H9 (cell line): ENCODE results near the gene FCRLA. TPM values are rescaled to one million over a fixed set of nuclear protein-coding genes. Genes with fewer than 3 reads are reported as not detected.

ENCODE experiments used
- DNase-seq: peaks from one replicate; pipeline ENCODE4 v3.0.0-alpha.2; 2017
- H2AFZ ChIP-seq: one replicate; pipeline ENCODE4 v1.6.1; 2013; ENCODE audit warnings: mild to moderate bottlenecking, low read length, control low read depth, moderate library complexity
- H2AK5ac ChIP-seq: 2 replicates; pipeline ENCODE4 v1.6.1; 2013; ENCODE audit warnings: low read length, control low read depth, mixed read lengths; ENCODE audit not compliant: insufficient read length
- H2BK120ac ChIP-seq: one replicate; pipeline ENCODE4 v1.6.1; 2013; ENCODE audit warnings: low read depth, mild to moderate bottlenecking, low read length, control low read depth, inconsistent platforms; ENCODE audit not compliant: poor library complexity, severe bottlenecking
- H2BK12ac ChIP-seq: 2 replicates; pipeline ENCODE4 v1.6.1; 2013; ENCODE audit warnings: low read length, control low read depth, mixed read lengths, low read depth; ENCODE audit not compliant: insufficient read length
- H2BK15ac ChIP-seq: 2 replicates; pipeline ENCODE4 v1.6.1; 2013; ENCODE audit warnings: low read depth, low read length, control low read depth
- H2BK20ac ChIP-seq: one replicate; pipeline ENCODE4 v1.6.1; 2013; ENCODE audit warnings: low read depth, mild to moderate bottlenecking, low read length, control low read depth, inconsistent platforms; ENCODE audit not compliant: poor library complexity, severe bottlenecking
- H2BK5ac ChIP-seq: 2 replicates; pipeline ENCODE4 v1.6.1; 2013; ENCODE audit warnings: low read length, control low read depth, mixed read lengths; ENCODE audit not compliant: insufficient read length
- H3K14ac ChIP-seq: 2 replicates; pipeline ENCODE4 v1.6.1; 2013; ENCODE audit warnings: low read length, control low read depth; ENCODE audit not compliant: insufficient read depth
- H3K18ac ChIP-seq: 2 replicates; pipeline ENCODE4 v1.6.1; 2013; ENCODE audit warnings: low read depth, mild to moderate bottlenecking, mixed read lengths, low read length, control low read depth; ENCODE audit not compliant: insufficient read length
- H3K23ac ChIP-seq: 2 replicates; pipeline ENCODE4 v1.6.1; 2013; ENCODE audit warnings: low read length, control low read depth, mixed read lengths, low read depth; ENCODE audit not compliant: insufficient read length
- H3K23me2 ChIP-seq: 2 replicates; pipeline ENCODE4 v1.6.1; 2013; ENCODE audit warnings: low read depth, mild to moderate bottlenecking, mixed read lengths, low read length, control low read depth; ENCODE audit not compliant: insufficient read length, poor library complexity, severe bottlenecking
- H3K27ac ChIP-seq: 2 replicates; pipeline ENCODE4 v1.5.1; 2013; ENCODE audit warnings: low read length, control low read depth, mixed read lengths, low read depth; ENCODE audit not compliant: insufficient read length
- H3K27me3 ChIP-seq: 2 replicates; pipeline ENCODE4 v1.6.1; 2013; ENCODE audit warnings: low read length, control low read depth, inconsistent platforms; ENCODE audit not compliant: insufficient read depth
- H3K4ac ChIP-seq: 2 replicates; pipeline ENCODE4 v1.6.1; 2013; ENCODE audit warnings: low read depth, mild to moderate bottlenecking, control low read depth, inconsistent platforms, low read length, moderate library complexity
- H3K4me1 ChIP-seq: 2 replicates; pipeline ENCODE4 v1.6.1; 2013; ENCODE audit warnings: low read length, control low read depth, inconsistent platforms; ENCODE audit not compliant: insufficient read depth
- H3K4me2 ChIP-seq: 2 replicates; pipeline ENCODE4 v1.6.1; 2013; ENCODE audit warnings: low read length, control low read depth, mixed read lengths; ENCODE audit not compliant: insufficient read length, insufficient read depth
- H3K56ac ChIP-seq: 2 replicates; pipeline ENCODE4 v1.6.1; 2013; ENCODE audit warnings: low read depth, mild to moderate bottlenecking, mixed read lengths, low read length, control low read depth; ENCODE audit not compliant: insufficient read length
- H3K79me1 ChIP-seq: 2 replicates; pipeline ENCODE4 v1.6.1; 2013; ENCODE audit warnings: low read depth, mild to moderate bottlenecking, moderate library complexity, low read length, control low read depth, inconsistent platforms; ENCODE audit not compliant: insufficient read depth, poor library complexity, severe bottlenecking
- H3K79me2 ChIP-seq: 2 replicates; pipeline ENCODE4 v1.6.1; 2013; ENCODE audit warnings: low read length, control low read depth, inconsistent platforms; ENCODE audit not compliant: insufficient read depth
- H3K9ac ChIP-seq: 2 replicates; pipeline ENCODE4 v1.6.1; 2013; ENCODE audit warnings: low read length, control low read depth, mixed read lengths; ENCODE audit not compliant: insufficient read length; ENCODE audit errors: extremely low read depth
- H3K9me3 ChIP-seq: one replicate; pipeline ENCODE4 v1.6.1; 2013; ENCODE audit warnings: low read depth, low read length, inconsistent platforms; ENCODE audit not compliant: control insufficient read depth
- H3T11ph ChIP-seq: one replicate; pipeline ENCODE4 v1.6.1; 2013; ENCODE audit warnings: mild to moderate bottlenecking, low read length, control low read depth, inconsistent platforms
- H4K20me1 ChIP-seq: one replicate; pipeline ENCODE4 v1.6.1; 2013; ENCODE audit not compliant: control insufficient read depth, insufficient read length, insufficient read depth
- H4K5ac ChIP-seq: 2 replicates; pipeline ENCODE4 v1.6.1; 2013; ENCODE audit warnings: low read depth, mild to moderate bottlenecking, mixed read lengths, low read length, control low read depth; ENCODE audit not compliant: insufficient read length
- H4K8ac ChIP-seq: replicated peaks from 2 replicates; pipeline ENCODE4 v1.6.1; 2013; ENCODE audit warnings: low read length, control low read depth, mixed read lengths, low read depth; ENCODE audit not compliant: insufficient read length
- H4K91ac ChIP-seq: 2 replicates; pipeline ENCODE4 v1.6.1; 2013; ENCODE audit warnings: low read depth, mild to moderate bottlenecking, moderate library complexity, mixed read lengths, low read length, control low read depth; ENCODE audit not compliant: insufficient read length
- H3K27ac Mint-ChIP-seq, 3 experiments: 2 replicates in 2 of 3; 3 replicates in 1 of 3; pipeline ENCODE4 v1.8.0; 2020 to 2021; ENCODE audit warnings: mixed read lengths in 3 of 3, mild to moderate bottlenecking in 1 of 3, moderate library complexity in 1 of 3
- H3K27me3 Mint-ChIP-seq: 2 replicates; pipeline ENCODE4 v1.8.0; 2021; ENCODE audit warnings: low read depth, mild to moderate bottlenecking, moderate library complexity, mixed read lengths
- H3K36me3 Mint-ChIP-seq, 3 experiments: 2 replicates in 2 of 3; 3 replicates in 1 of 3; pipeline ENCODE4 v1.8.0; 2020 to 2021; ENCODE audit warnings: low read depth in 3 of 3, mixed read lengths in 3 of 3; ENCODE audit not compliant: insufficient read depth in 1 of 3
- H3K4me1 Mint-ChIP-seq, 2 experiments: 2 replicates each; pipeline ENCODE4 v1.8.0; 2020; ENCODE audit warnings: mixed read lengths in 2 of 2
- H3K4me3 Mint-ChIP-seq, 2 experiments: 2 replicates in 1 of 2; 3 replicates in 1 of 2; pipeline ENCODE4 v1.8.0; 2020 to 2021; ENCODE audit warnings: mild to moderate bottlenecking in 2 of 2, mixed read lengths in 2 of 2, moderate library complexity in 1 of 2
- H3K9me3 Mint-ChIP-seq, 2 experiments: 2 replicates in 1 of 2; 3 replicates in 1 of 2; pipeline ENCODE4 v1.8.0; 2020; ENCODE audit warnings: mild to moderate bottlenecking in 2 of 2, mixed read lengths in 2 of 2, moderate library complexity in 1 of 2
- WGBS: extraction: QIAGEN DNeasy Blood & Tissue Kit; methylation state at CpG from one replicate; pipeline ENCODE4 v1.1.7; 2013; ENCODE audit warnings: missing lambda C conversion rate, low lambda C conversion rate, mixed read lengths; ENCODE audit not compliant: insufficient read length; ENCODE audit errors: extremely low coverage; 5-methylcytosine and 5-hydroxymethylcytosine counted together
- total RNA-seq: library from RNA; stranded (reverse); gene quantifications from 2 replicates; pipeline ENCODE4 v1.2.1, GENCODE V29; 2021
- TF ChIP-seq, protein P1 (sequence below): fragments of 200-600 bp; sonication (generic); conservative IDR thresholded peaks from 3 replicates; pipeline ENCODE4 v1.8.0; 2021; ENCODE audit warnings: antibody characterized with exemption, mild to moderate bottlenecking

Gene FCRLA
- total RNA-seq, 1 experiment from 2014 or later: not detected

DNA sequence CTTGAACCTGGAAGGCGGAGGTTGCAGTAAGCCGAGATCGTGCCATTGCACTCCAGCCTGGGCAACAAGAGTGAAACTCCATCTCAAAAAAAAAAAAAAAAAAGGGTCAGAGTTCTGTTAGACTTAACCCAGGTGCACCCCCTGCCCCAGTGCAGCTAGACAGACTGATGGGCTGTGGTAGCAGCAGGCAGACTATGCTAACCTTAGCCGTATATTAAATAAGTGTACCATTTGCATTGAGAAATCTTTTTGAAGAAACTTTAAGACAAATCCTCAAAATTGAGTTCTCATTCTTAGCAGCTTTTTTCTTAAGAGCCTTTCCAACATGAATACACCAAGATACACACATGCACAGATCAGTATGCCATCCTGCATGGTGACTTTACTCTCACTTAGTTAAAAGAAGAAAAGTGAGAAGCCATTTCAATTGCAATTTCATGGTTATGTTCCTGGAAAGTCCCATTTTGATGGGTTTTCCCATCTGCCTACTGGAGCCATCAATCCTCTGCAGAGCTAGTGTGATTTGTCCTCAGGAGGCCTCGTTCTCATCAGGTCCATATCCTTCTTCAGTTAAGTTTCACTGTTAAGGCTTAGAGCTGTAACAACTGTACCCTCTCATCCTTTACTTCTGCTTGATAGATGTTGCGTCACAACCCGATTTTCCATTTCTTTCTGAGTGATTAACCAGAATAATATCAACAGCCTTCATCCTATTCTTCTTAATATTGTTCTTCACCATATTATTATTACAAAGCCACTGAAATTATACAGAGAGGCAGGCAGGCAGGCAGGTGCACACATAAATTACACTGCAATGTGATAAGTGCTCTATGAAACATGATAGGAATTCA, 21.6 kb downstream of the FCRLA start:
- Histone ChIP-seq H3K23ac (no peak overlapping the region), H3K23me2 (peaks cover 9% of the 10 kb centered on the region), H3K9me3 (no peaks in the 10 kb centered on the region), H3T11ph (no peak overlapping the region), H4K8ac (no peak overlapping the region), H3K14ac (no peak overlapping the region), H3K4ac (no peak overlapping the region), H3K27ac (no peak overlapping the region), H2BK15ac (no peak overlapping the region), H2BK5ac (no peak overlapping the region), H2BK20ac (no peak overlapping the region), H4K20me1 (no peaks in the 10 kb centered on the region), H3K56ac (no peak overlapping the region), H3K27me3 (peaks cover 14% of the 10 kb centered on the region; the same call in 1 of the 2 replicates), H3K18ac (no peak overlapping the region), H4K91ac (no peak overlapping the region), H3K9ac (no peak overlapping the region), H2AFZ (no peak overlapping the region), H3K4me1 (no peaks in the 10 kb centered on the region; the same call in 1 of the 2 replicates), H2AK5ac (no peak overlapping the region), H4K5ac (no peak overlapping the region), H3K79me1 (no peaks in the 10 kb centered on the region), H2BK120ac (no peak overlapping the region), H2BK12ac (no peak overlapping the region), H3K79me2 (no peaks in the 10 kb centered on the region), H3K4me2 (no peak overlapping the region)
- Mint-ChIP-seq H3K36me3 (peaks cover 0 to 2% (median 0%) of the 10 kb centered on the region in 3 experiments; a peak in 2 of 7 replicates), H3K27ac (no peak overlapping the region), H3K27me3 (peaks cover 55% of the 10 kb centered on the region), H3K4me1 (peaks cover 15 to 30% of the 10 kb centered on the region in 2 experiments), H3K4me3 (peak overlapping the region; percentile 78 to 92), H3K9me3 (no peaks in the 10 kb centered on the region)
- TF ChIP-seq, protein P1, sequence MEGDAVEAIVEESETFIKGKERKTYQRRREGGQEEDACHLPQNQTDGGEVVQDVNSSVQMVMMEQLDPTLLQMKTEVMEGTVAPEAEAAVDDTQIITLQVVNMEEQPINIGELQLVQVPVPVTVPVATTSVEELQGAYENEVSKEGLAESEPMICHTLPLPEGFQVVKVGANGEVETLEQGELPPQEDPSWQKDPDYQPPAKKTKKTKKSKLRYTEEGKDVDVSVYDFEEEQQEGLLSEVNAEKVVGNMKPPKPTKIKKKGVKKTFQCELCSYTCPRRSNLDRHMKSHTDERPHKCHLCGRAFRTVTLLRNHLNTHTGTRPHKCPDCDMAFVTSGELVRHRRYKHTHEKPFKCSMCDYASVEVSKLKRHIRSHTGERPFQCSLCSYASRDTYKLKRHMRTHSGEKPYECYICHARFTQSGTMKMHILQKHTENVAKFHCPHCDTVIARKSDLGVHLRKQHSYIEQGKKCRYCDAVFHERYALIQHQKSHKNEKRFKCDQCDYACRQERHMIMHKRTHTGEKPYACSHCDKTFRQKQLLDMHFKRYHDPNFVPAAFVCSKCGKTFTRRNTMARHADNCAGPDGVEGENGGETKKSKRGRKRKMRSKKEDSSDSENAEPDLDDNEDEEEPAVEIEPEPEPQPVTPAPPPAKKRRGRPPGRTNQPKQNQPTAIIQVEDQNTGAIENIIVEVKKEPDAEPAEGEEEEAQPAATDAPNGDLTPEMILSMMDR: no peak
- WGBS: no CpG with 5 or more reads among the region's 7 CpGs
- DNase-seq: no peak
